Fibroblast of pulmonary artery (primary cell): ENCODE data around the gene ARPC2.

Experiments
- DNase-seq: peaks from one replicate; pipeline ENCODE4 v3.0.0-alpha.2; 2010; ENCODE audit warnings: low read depth
- H3K4me3 ChIP-seq: replicated peaks from 2 replicates; pipeline ENCODE4 v1.5.1; 2011; ENCODE audit warnings: low read depth, mild to moderate bottlenecking, control low read depth, low read length, moderate library complexity
- CTCF ChIP-seq: IDR thresholded peaks from 2 replicates; pipeline ENCODE4 v1.5.1; 2011; ENCODE audit warnings: mild to moderate bottlenecking, control low read depth, low read length, inconsistent platforms; ENCODE audit errors: missing control alignments

Gene ARPC2

GRCh38 chr2:218295029-218295428 lies 78.0 kb downstream of the ARPC2 start:
- no peak overlapping the region for H3K4me3 ChIP-seq
- DNase-seq = peak; percentile 72
- TF ChIP-seq CTCF = no peak

- TF ChIP-seq CTCF = no peak
- no peak overlapping the region for H3K4me3 ChIP-seq
- no peak for DNase-seq
Observed at GRCh38 chr2:218296200-218296599, 79.2 kb downstream of the ARPC2 start.

DNA sequence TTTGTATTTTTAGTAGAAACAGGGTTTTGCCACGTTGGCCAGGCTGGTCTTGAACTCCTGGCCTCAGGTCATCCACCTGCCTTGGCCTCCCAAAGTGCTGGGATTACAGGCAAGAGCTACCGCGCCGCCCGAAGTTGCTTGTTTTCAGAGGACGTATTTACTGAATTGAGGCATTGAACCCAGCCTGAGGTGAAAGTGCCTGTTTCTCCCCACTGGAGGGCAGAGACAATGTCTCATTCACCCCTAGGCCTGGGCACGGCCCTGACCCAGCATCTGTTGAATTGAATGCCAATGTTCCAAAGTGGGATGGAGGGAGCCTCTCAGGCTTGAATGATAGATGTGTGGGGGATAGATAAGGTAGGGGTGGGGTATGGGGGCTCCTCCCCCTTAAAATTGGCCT lies 79.9 kb downstream of the ARPC2 start:
- no peak for DNase-seq

DNA sequence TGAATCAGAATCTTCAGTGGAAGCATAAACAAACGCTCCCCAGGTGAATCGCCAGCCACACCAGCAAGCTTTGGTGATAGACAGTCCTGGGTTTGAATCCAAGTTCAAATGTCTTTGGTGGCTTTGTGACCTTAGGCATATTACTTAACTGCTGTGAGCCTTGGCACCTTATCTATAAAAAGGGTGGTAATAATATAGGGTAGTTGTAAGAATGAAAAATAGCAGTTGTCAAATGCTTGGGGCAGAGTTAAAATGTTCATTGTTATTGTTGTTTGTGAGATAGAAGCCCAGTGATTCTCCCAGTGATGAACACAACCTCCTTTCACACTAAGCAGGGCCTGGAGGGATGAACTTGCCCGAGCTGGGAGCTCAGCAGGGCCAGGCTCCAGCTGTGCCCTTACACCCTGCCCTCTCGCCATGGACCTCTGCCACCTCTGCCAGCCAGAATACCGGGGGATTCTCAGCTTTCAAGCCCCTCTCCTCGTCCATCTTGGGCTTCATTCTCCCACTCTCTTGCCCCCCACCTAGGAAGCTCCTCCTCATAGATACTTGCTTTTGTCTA lies 81.4 kb downstream of the ARPC2 start:
- TF ChIP-seq CTCF = no peak
- no peak overlapping the region for H3K4me3 ChIP-seq
- DNase-seq = no peak

More for the DNA sequence above, 79.9 kb downstream of the ARPC2 start:
- no peak overlapping the region for H3K4me3 ChIP-seq
- TF ChIP-seq CTCF = no peak

DNA sequence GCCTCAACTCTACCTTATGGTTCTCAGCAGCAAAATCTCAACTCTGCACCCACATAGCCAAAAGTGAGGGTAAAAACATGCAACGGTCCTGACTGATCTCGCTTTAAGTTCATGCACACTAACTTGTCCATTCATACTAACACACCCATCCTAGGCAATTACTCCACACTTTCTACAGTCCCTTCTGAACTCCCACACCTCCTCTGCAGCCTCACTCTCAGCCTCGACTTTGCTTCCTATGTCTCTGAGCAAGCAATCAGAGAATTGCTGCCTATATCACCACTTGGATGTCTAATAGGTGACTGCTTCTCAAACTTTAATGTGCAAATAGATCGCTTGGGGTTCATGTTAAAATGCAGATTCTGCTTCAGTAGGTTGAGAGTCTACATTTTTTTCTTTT lies 83.2 kb downstream of the ARPC2 start:
- DNase-seq = no peak
- TF ChIP-seq CTCF = no peak

GRCh38 chr2:218301176-218301819 lies 84.3 kb downstream of the ARPC2 start:
- no peak overlapping the region for H3K4me3 ChIP-seq
- DNase-seq = peak; percentile 91
- peak; percentile 93 for TF ChIP-seq CTCF

More for the DNA sequence above, 83.2 kb downstream of the ARPC2 start:
- H3K4me3 ChIP-seq = no peak overlapping the region
